Activated CD8-positive, alpha-beta memory T cell treated with anti-CD3 and anti-CD28 coated beads, Interleukin-2, amount 50 U/mL, for 1 hour (primary cell): ENCODE data around the gene AMTN.

Source experiments
- DNase-seq: peaks from one replicate; pipeline ENCODE4 v3.0.0-alpha.2; 2020; ENCODE audit errors: extremely low read depth

Gene AMTN

DNA sequence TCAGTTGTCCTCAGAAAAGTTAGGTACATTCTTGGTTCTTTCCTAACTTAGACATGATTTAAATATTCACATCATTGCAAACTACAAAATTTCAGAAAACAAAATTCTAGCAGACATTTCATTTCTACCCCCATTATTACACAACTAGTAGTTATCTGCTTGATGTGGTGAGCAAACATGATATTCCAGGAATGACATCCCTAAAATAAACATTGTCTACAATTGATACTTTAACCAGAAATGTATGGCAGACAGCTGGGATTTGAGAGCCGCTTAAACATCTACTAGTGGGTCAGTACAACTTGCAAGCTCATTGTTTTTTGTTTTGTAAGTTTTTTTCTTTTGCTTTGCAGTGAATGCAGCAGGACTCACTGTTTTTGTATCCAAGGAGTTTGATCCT, 41.6 kb downstream of the AMTN start:
- no peak for DNase-seq

DNA sequence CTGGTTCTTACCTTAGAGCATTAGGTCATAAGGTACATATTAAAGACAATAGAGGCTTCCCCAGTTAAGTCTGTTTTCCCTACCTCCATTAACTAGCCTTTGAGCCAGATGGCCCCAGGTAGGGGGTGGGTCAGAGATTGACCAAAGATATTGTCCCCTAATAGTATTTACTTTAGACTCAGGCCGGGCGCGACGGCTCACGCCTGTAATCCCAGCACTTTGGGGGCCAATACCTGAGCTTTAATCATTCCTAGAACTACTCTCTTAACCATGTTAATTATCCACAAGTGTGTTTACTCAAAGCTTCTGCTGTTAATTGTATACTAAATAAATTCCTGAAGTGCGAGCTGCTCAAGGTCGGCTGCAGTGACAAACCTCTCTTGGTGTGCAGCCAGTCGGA, 45.7 kb downstream of the AMTN start:
- DNase-seq = no peak

DNA sequence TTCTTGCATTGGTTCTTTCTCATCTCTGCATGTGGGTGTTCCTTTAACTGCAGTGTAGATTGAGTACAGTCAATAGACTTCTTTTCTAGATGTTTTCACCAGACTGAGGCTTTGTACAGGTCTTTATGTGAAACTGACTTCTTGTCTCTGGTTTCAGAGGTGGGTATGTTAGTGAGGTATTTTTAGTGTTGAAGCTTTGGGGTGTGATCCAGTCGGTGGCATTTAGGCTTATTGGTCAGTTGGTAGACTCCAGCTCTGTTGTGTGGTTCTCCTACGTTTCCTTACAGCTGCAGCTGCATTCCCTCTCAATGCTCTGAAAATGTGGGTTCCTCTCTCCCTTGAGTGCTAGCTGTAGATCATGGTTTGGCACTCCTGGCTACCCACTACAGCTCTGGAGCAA, 52.4 kb downstream of the AMTN start:
- DNase-seq = no peak

DNA sequence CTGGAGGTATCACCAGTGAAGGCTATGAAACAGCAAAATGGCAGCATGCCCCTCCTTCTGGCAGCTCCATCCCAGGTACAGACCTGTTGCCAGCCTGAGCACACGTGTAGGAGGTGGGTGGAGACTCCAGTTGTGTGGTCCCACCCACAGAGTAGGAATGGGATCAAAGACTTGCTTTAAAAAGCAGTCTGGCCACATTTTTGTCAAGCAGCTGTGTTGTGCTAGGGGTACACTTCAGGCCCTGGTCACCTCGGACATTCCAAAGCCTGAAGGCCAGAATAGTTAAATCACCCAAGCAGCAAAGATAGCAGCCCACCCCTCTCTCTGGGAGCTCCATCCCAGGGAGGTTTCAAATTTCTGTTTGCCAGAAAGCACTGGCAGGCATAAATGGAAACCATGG, 53.4 kb downstream of the AMTN start:
- DNase-seq = no peak

DNA sequence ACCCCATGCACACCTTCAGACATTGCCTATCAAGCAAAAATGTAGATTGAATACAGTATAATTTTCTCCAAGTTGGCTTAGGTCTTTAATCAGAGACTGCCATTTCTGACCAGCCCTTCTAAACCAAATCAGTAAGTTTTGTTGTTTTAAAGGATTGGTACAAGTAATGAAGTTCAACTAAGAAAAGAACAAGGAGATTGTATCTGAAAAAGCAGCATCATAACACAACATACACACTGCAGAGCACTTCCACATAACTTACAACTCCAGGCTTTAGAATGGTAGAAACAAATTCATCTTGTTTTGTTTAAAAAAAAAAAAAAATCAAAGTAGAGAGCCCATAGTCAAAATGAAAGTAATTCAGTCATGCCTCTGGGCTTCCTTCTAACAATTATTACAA, 57.6 kb downstream of the AMTN start:
- DNase-seq = no peak

DNA sequence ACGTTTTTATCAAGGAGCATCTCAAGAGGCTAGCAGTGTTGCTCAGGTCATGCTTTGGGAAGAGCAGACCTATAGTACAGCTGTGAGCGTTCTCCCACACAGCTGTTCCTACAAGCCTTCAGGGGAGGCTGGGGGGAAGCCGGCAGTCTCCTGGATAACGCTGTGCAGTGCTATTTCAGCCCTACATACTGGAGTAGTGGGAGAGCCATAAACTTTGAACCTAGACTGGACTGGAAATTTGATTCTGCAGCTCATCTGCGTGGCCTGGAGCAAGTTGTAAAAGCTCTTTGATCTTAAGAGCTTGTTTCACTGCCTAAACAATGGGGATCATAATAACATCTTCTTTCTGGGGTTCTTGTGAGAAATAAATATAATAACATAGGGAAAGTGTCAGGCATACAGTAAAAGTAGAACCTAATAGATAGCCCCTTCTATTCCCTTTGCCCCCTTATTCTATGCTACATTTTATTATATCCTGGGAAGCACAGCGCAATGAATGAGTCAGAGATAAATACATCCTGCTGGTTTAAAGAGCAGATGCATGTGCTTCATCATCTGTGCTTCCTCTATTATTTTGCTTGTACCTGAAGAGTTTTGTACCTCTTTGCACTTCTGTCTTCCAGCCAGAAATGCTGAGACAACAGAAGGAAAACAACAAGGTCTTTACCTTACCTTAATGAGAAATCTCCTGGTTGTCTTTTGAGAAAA, 59.0 kb downstream of the AMTN start:
- DNase-seq = no peak

DNA sequence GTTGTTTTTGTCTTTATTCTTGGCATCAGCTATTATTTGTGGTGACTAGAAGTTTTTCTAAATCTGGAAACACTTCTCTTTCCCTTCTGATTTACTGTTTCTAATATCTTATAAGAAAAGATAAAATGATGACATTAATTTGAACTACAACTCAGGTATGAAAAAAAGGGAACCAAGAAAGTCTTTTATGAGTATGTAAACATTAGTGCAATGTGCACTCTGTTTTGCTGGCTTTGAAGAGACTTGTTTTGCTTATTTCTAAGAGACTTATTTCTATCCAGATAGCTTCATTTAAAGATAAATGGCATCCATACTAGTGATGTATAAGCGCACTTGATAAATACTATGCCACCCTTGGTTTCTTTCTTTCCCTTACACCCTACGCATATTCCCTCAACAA, 63.6 kb downstream of the AMTN start:
- no peak for DNase-seq
